HepG2 (cell line): Measurements from ENCODE around the gene RGL3. TPM values are rescaled to one million over a fixed set of nuclear protein-coding genes. Genes with fewer than 3 reads are reported as not detected.

Experiments
- ASH2L ChIP-seq: fragments of 300-600, 200-600 bp; sonication (generic); IDR thresholded peaks from 2 replicates; pipeline ENCODE4 v1.7.0; 2017; ENCODE audit warnings: low read depth, mild to moderate bottlenecking, moderate library complexity, mixed read lengths, low read length; ENCODE audit not compliant: insufficient read length
- BHLHE40 ChIP-seq: IDR thresholded peaks from 2 replicates; pipeline ENCODE4 v1.6.1; 2011; ENCODE audit warnings: low read length, improper control_type of control experiment
- CBFB ChIP-seq: sonication (generic); formaldehyde crosslinking; IDR thresholded peaks from 2 replicates; pipeline ENCODE4 v1.4.0; 2020; ENCODE audit warnings: missing genetic modification reagents
- ERF ChIP-seq: IDR thresholded peaks from 2 replicates; pipeline ENCODE4 v1.6.1; 2018; ENCODE audit warnings: missing biosample characterization, missing genetic modification reagents
- HNF1A ChIP-seq, 2 experiments: sonication (generic) in 1 of 2; formaldehyde crosslinking in 1 of 2; IDR thresholded peaks; 2 replicates each; pipeline versions ENCODE4 v1.4.0 to v1.6.1; 2016 to 2020; ENCODE audit warnings: borderline replicate concordance in 1 of 2, low read depth in 1 of 2, mild to moderate bottlenecking in 1 of 2, missing genetic modification reagents in 1 of 2
- MED8 ChIP-seq: sonication (generic); formaldehyde crosslinking; IDR thresholded peaks from 2 replicates; pipeline ENCODE4 v1.8.1; 2023; ENCODE audit warnings: mild to moderate bottlenecking, missing genetic modification reagents; ENCODE audit not compliant: insufficient replicate concordance
- PATZ1 ChIP-seq: sonication (generic); formaldehyde crosslinking; IDR thresholded peaks from 2 replicates; pipeline ENCODE4 v1.4.0; 2020; ENCODE audit warnings: missing genetic modification reagents
- ZMYM3 ChIP-seq: sonication (generic); formaldehyde crosslinking; IDR thresholded peaks from 2 replicates; pipeline ENCODE4 v1.5.1; 2020; ENCODE audit warnings: mild to moderate bottlenecking, missing genetic modification reagents
- ZNF224 ChIP-seq: sonication (generic); formaldehyde crosslinking; IDR thresholded peaks from 2 replicates; pipeline ENCODE4 v1.5.0; 2020; ENCODE audit warnings: mild to moderate bottlenecking, missing genetic modification reagents
- ZNF512B ChIP-seq: sonication (generic); formaldehyde crosslinking; IDR thresholded peaks from 2 replicates; pipeline ENCODE4 v1.5.1; 2020; ENCODE audit warnings: missing genetic modification reagents, mild to moderate bottlenecking, borderline replicate concordance
- ZNF574 ChIP-seq: sonication (generic); formaldehyde crosslinking; IDR thresholded peaks from 2 replicates; pipeline ENCODE4 v1.4.0; 2020; ENCODE audit warnings: missing genetic modification reagents
- ZNF850 ChIP-seq: sonication (generic); formaldehyde crosslinking; conservative IDR thresholded peaks from 2 replicates; pipeline ENCODE4 v1.9.0; 2021; ENCODE audit warnings: mild to moderate bottlenecking, missing genetic modification reagents
- polyA plus RNA-seq, 8 experiments: library from polyadenylated mRNA; depleted of rRNA in 3 of 8; stranded (reverse) in 7 of 8; unstranded in 1 of 8; fragments of >200 nt; fragmentation: Illumina TruSeq in 4 of 8; extraction: Trizol in 4 of 8; gene quantifications; 2 replicates each; pipeline versions ENCODE4 v1.2.1 to v1.2.3, GENCODE V29; 2011 to 2016; ENCODE audit warnings: low read depth in 4 of 8, missing spikeins in 1 of 8, mixed read lengths in 1 of 8; ENCODE audit not compliant: insufficient read depth in 1 of 8
- total RNA-seq, 5 experiments: library from RNA; depleted of rRNA; stranded (reverse); fragments of >200 nt; fragmentation: Illumina TruSeq; extraction: Trizol; gene quantifications; 2 replicates each; pipeline ENCODE4 v1.2.3, GENCODE V29; 2016; ENCODE audit warnings: low read depth in 1 of 5

Gene RGL3
- total and polyA plus RNA-seq, 2 of the 13 experiments (the other 11 are each of a cell fraction or from before 2014, with no cell fraction given) = 4.2 to 7.6 TPM

- TF ChIP-seq HNF1A (IDR thresholded peaks at IDR 0.05; ENCODE audit: low read depth) (no peak), HNF1A (CRISPR knock-in tag; IDR thresholded peaks at IDR 0.05; ENCODE audit: borderline replicate concordance) (no peak), ZNF512B (CRISPR knock-in tag) (no peak; the same call in 1 of the 2 replicates), ZNF850 (CRISPR knock-in tag) (no peak), ZNF574 (CRISPR knock-in tag) (peak; percentile 82), CBFB (0 out of 2 replicates have a peak, but pooled peaks have one; percentile 29), ASH2L (peak; percentile 41), ERF (CRISPR knock-in tag) (peak; percentile 36; the same call in 1 of the 2 replicates), MED8 (CRISPR knock-in tag) (no peak), BHLHE40 (peak; percentile 25; the same call in 1 of the 2 replicates), ZMYM3 (CRISPR knock-in tag) (peak; percentile 56), PATZ1 (CRISPR knock-in tag) (peak; percentile 72), ZNF224 (CRISPR knock-in tag) (0 out of 2 replicates have a peak, but pooled peaks have one; percentile 42)
These were observed 36.0 kb downstream of the RGL3 start (continued) for GRCh38 chr19:11382898-11383705.
